ENCODE measurements around the gene PABPC4L.
"Not testable (repeated sequence)": the region's sequence is repeated elsewhere in the genome, so short reads cannot be mapped to it uniquely, and the experiment has no call there.

Gene PABPC4L

GRCh38 chr4:134201216-134202161, at the start of gene PABPC4L:
PABPC4L (minus strand) TSS chr4:134201789; CDS start chr4:134201019, 770 bp downstream.
- DNase-seq (ENCODE audit: low read depth in 2 of 2): no peak

- no peak for DNase-seq (ENCODE audit: low read depth in 2 of 2)
Measured at GRCh38 chr4:134251322-134251721, 49.7 kb upstream of the PABPC4L start.

DNA sequence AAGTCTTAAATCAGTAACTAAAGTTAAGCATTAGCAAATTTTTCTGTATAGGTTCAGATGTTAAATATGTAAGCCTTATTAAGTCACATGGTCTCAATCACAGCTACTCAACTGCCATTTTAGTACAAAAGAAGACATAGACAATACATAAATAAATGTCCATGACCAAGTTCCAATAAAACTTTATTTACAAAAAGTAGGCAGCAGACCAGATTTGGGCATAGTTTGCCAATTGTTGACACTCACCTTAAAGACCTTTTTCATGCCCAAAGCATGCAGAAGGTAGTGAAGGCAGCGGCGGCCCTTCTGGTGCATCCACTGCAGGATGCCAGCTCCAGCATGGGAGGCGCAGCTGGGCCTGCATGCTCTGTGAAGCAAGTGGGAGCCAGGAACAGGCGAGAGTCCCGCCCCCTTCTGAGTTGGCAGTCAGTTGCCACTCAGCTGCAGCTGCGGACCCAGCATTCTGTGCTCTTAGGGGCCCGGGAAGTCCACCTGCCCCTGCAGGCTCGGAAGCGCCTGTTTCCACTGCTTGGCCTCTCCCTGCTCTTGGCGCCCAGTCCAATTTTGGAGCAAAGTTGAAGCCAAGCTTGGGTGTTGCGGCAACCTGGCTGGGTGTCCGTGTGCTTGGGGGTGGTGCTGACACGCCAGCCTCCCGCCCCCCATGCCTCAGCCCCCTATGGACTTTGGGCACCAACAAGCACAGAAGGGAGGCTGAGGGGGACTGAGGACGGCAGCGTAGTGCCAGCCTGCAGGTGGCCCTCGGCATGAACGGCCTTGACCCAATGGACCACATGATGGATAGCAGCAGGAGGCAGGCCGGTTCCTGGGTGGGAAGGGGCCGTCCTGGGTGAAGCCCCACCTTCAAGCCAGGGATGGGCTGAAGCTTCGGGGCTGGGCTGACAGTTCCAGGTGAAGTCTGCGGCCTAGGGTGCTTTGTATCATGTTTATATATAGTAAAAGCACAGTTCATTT, 42.4 kb upstream of the PABPC4L start:
- DNase-seq (ENCODE audit: low read depth in 2 of 2): no peak

DNA sequence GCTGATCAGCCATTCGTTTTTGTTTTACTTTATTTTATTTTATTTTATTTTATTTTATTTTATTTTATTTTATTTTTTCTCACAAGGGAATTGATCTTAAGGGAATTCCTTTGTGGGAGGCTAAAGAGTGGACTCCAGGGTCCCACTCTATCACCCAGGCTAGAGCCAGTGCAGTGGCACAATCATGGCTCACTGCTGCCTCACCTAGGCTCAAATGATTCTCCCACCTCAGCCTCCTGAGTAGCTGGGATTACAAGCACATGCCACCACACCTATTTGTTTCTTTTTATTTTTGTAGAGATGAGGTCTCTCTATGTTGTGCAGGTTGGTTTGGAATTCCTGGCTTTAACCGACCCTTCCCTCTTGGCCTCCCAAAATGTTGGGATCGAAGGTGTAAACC, 17.5 kb upstream of the PABPC4L start:
- no peak for DNase-seq (ENCODE audit: low read depth in 2 of 2)

- no peak for DNase-seq (ENCODE audit: low read depth in 2 of 2)
Measured at GRCh38 chr4:134216411-134216810, 14.8 kb upstream of the PABPC4L start.

- no peak for DNase-seq (ENCODE audit: low read depth in 2 of 2)
Measured at GRCh38 chr4:134215620-134216344, 14.2 kb upstream of the PABPC4L start.

DNA sequence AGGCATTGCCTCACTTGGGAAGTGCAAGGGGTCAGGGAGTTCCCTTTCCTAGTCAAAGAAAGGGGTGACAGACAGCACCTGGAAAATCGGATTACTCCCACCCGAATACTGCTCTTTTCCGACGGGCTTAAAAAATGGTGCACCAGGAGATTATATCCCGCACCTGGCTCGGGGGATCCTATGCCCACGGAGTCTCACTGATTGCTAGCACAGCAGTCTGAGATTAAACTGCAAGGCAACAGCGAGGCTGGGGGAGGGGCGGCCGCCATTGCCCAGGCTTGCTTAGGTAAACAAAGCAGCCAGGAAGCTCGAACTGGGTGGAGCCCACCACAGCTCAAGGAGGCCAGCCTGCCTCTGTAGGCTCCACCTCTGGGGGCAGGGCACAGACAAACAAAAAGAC, 6.4 kb upstream of the PABPC4L start:
- not testable (repeated sequence) for DNase-seq (ENCODE audit: low read depth in 2 of 2)

GRCh38 chr4:134202166-134202956, 772 bp upstream of the PABPC4L start:
- DNase-seq (ENCODE audit: low read depth in 2 of 2): no peak

- no peak for DNase-seq (ENCODE audit: low read depth in 2 of 2)
Measured at GRCh38 chr4:134200811-134201215, 776 bp downstream of the PABPC4L start.

DNA sequence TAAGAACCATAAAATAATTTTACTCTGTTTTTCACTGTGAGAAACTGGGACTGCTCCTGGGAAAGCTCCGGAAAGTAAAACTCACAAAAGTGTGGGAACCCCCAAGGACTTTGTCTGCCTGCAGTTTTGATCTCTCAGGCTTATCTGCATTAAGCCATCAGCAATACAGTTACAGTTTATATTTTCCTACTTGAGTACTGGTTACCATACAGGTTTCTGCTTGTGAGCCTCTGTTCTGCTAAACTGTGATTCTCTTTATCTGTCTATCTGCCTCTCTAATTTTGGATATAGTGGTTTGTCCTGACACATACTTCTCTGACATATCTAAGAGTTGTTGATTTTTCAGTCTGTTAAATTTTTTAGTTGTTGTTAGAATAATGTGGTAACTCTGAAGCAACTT, 11.6 kb downstream of the PABPC4L start:
- DNase-seq (ENCODE audit: low read depth in 2 of 2): no peak

DNA sequence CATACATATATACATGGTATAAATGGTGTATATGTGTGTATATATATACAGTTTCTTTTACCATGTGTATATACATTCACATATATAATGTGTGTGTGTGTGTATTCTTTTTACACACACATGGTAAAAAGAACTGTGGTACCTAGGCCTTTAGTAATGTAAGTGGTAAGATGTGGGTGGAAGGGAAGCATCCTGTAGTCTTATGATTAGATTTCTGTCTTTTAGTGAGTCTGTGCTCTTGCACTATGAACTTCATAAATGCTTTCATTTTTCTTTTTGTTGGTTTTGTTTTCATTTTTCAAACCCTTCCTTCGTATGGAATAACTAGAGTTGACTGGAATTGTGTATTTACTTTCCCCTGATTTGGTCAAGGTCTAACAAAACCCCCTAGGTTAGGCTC, 12.1 kb downstream of the PABPC4L start:
- no peak for DNase-seq (ENCODE audit: low read depth in 2 of 2)

DNA sequence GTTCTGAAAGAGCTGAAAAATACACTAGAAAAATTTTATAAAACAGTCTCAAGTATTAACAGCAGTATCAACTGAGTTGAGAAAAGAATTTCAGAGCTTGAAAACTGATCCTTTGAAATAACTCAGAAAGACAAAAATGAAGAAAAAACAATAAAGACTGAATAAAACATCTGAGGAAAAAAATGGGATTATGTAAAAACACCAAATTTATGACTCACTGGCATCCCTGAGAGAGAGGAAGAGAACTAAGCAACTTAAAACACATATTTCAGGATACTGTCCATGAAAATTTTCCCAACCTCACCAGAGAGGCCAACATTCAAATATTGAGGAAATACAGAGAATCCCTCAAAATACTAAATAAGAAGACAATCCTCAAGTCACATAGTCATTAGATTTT, 22.9 kb downstream of the PABPC4L start:
- no peak for DNase-seq (ENCODE audit: low read depth in 2 of 2)

DNA sequence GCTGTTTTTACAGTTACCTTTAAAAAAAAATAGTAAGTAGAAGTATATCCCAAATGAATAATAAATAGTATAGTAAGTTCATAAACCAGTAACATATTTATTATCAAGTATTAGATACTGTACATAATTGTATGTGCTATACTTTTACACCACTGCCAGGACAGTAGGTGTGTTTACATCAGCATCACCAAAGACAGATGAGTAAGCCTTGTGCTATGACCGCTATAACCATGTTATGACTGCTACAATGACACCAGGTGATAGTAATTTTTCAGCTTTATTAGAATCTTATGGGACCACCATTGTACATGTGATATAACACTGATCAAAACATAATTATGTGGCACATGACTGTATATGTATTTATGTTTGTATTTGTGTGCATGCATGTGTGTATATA, 27.3 kb downstream of the PABPC4L start:
- no peak for DNase-seq (ENCODE audit: low read depth in 2 of 2)

DNA sequence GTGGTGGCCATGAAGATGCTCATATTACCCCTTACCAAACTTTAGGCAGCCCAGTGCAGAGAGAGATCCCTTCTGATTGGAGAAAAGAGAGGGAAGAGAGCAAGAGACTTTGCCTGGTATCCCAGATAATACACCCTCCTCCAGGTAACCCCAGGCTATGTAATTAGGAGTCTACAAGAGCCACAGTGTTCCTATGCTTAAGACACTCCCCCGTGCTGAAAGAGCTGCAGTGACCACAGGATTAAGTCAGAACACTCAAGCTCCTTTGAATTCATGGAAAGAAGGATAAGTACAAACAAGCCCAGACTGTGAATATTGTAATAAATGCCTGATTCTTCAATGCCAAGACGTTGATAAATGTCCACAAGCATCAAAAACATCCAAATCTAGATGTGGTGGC, 41.4 kb downstream of the PABPC4L start:
- no peak for DNase-seq (ENCODE audit: low read depth in 2 of 2)

DNA sequence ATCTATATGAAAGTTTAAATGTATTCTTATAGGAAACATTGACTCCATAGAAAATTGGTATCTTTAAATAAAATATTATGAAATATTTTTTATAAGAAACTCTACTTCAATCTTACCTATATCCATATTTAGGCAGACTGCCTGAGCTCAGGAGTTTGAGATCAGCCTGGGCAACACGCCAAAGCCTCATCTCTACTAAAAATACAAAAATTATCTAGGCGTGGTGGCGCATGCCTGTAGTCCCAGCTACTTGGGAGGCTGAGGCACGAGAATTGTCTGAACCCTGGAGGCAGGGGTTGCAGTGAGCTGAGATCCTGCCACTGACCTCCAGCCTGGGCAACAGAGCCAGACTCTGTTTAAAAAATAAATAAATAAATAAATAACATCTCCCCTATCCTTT, 47.5 kb downstream of the PABPC4L start:
- no peak for DNase-seq (ENCODE audit: low read depth in 2 of 2)

DNA sequence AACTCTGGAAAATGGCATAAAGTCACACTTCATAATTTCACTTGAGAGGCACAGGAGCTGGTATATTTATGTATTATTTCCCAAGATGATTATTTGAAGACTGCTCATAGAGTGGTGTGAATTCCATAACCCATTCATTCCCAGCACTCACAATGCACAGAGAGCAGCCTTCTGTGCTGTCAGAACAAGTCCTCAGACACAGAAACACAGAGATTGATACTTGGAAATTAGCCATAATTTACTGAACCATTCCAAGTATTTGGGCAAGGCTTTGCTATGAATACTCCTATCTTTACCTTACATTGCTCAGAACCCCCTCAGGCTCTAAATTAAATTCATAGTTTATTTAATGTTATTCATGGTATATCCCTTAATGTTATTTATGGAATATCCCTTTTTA, 53.6 kb downstream of the PABPC4L start:
- no peak for DNase-seq (ENCODE audit: low read depth in 2 of 2)
